A549 (cell line): ENCODE data around the gene INKA2. TPM values are rescaled to one million over a fixed set of nuclear protein-coding genes. Genes with fewer than 3 reads are reported as not detected.

Experiments
- ATAC-seq, 2 experiments: fragments of 200-7000 bp in 1 of 2; fragments of >200 bp in 1 of 2; cut with Nextera tagmentation in 1 of 2; cut with Tn5 transposase in 1 of 2; 3 replicates each; pipeline versions ENCODE4 v1.8.0 to v1.9.1; 2018 to 2020; ENCODE audit warnings: mild to moderate bottlenecking in 1 of 2, moderate library complexity in 1 of 2
- CTCF ChIA-PET: fragments of 300-600 bp; sonication (Branson Sonifier 250); formaldehyde crosslinking; extraction: SDS; loops from one replicate; lab custom pipeline; 2021; ENCODE audit warnings: antibody characterized with exemption, inconsistent platforms; lab: Yijun Ruan, JAX
- POLR2A ChIA-PET: fragments of 350-600 bp; formaldehyde crosslinking; extraction: SDS; loops from one replicate; lab custom pipeline; 2021; ENCODE audit warnings: antibody characterized with exemption, inconsistent platforms; lab: Yijun Ruan, JAX
- DNase-seq, 2 experiments: peaks; one replicate each; pipeline versions ENCODE4 v3.0.0 to v3.0.0-alpha.2; 2011 to 2016; ENCODE audit warnings: low read depth in 1 of 2, low spot score in 1 of 2
- FAIRE-seq: peaks from 2 replicates; lab custom pipeline; 2011; peaks lifted over from hg19 to GRCh38; lab: Jason Lieb, UNC
- H3K27ac ChIP-seq, 2 experiments: fragments of >200 bp; sonication (Bioruptor Twin); formaldehyde crosslinking; 3 replicates each; pipeline ENCODE4 v1.5.1; 2016 to 2017
- H3K4me1 ChIP-seq: fragments of >200 bp; sonication (Bioruptor Twin); formaldehyde crosslinking; 3 replicates; pipeline ENCODE4 v1.6.1; 2016
- H3K4me2 ChIP-seq: fragments of >200 bp; sonication (Bioruptor Twin); formaldehyde crosslinking; 3 replicates; pipeline ENCODE4 v1.6.1; 2016
- H3K4me3 ChIP-seq: fragments of >200 bp; sonication (Bioruptor Twin); formaldehyde crosslinking; 3 replicates; pipeline ENCODE4 v1.5.1; 2016
- H3K9me3 ChIP-seq: fragments of >200 bp; sonication (Bioruptor Twin); formaldehyde crosslinking; 3 replicates; pipeline ENCODE4 v1.6.1; 2016
- CBX8 ChIP-seq: fragments of 200-600 bp; sonication (generic); IDR thresholded peaks from 2 replicates; pipeline ENCODE4 v1.6.1; 2016
- CEBPB ChIP-seq, 2 experiments: fragments of >200 bp in 1 of 2; sonication (Bioruptor Twin) in 1 of 2; formaldehyde crosslinking in 1 of 2; IDR thresholded peaks; 2 replicates each; pipeline ENCODE4 v1.6.1; 2012 to 2016
- EHF ChIP-seq: fragments of 250-450 bp; sonication (Bioruptor Pico); IDR thresholded peaks from 2 replicates; pipeline ENCODE4 v1.5.0; 2020; ENCODE audit warnings: mild to moderate bottlenecking
- FOSB ChIP-seq: fragments of 250-450 bp; sonication (Bioruptor Pico); IDR thresholded peaks from 2 replicates; pipeline ENCODE4 v1.5.0; 2020; ENCODE audit warnings: mild to moderate bottlenecking, moderate library complexity
- GATA3 ChIP-seq: IDR thresholded peaks from 2 replicates; pipeline ENCODE4 v1.6.1; 2012; ENCODE audit warnings: borderline replicate concordance
- HEYL ChIP-seq: fragments of 250-450 bp; sonication (Bioruptor Pico); IDR thresholded peaks from 2 replicates; pipeline ENCODE4 v1.8.0; 2021; ENCODE audit warnings: mild to moderate bottlenecking, moderate library complexity
- HOXB5 ChIP-seq: fragments of 250-450 bp; sonication (Bioruptor Pico); IDR thresholded peaks from 2 replicates; pipeline ENCODE4 v1.5.0; 2020; ENCODE audit warnings: mild to moderate bottlenecking, moderate library complexity
- JUNB ChIP-seq: fragments of >200 bp; sonication (Bioruptor Twin); formaldehyde crosslinking; IDR thresholded peaks from 2 replicates; pipeline ENCODE4 v1.6.1; 2016
- KDM5A ChIP-seq: fragments of 200-600 bp; sonication (generic); IDR thresholded peaks from 2 replicates; pipeline ENCODE4 v1.6.1; 2016; ENCODE audit warnings: antibody characterized with exemption, mild to moderate bottlenecking
- MAFK ChIP-seq: fragments of 450-650 bp; IDR thresholded peaks from 2 replicates; pipeline ENCODE4 v1.6.1; 2014; ENCODE audit not compliant: partially characterized antibody
- MYC ChIP-seq: IDR thresholded peaks from 2 replicates; pipeline ENCODE4 v1.6.1; 2012; ENCODE audit warnings: mild to moderate bottlenecking, inconsistent platforms, low read length, improper control_type of control experiment, borderline replicate concordance
- SREBF2 ChIP-seq: fragments of 450-650 bp; IDR thresholded peaks from 2 replicates; pipeline ENCODE4 v1.6.1; 2014; ENCODE audit warnings: mild to moderate bottlenecking, moderate library complexity
- ZC3H11A ChIP-seq: fragments of 450-650 bp; IDR thresholded peaks from 2 replicates; pipeline ENCODE4 v1.6.1; 2014; ENCODE audit warnings: antibody characterized with exemption, mild to moderate bottlenecking
- ZSCAN20 ChIP-seq: fragments of 250-450 bp; sonication (Bioruptor Pico); IDR thresholded peaks from 2 replicates; pipeline ENCODE4 v1.8.0; 2022; ENCODE audit warnings: mild to moderate bottlenecking, moderate library complexity
- WGBS: methylation state at CpG from one replicate; pipeline ENCODE4 v1.1.6; 2017; ENCODE audit errors: missing lambda C conversion rate; 5-methylcytosine and 5-hydroxymethylcytosine counted together
- polyA plus RNA-seq, 4 experiments: library from polyadenylated mRNA; depleted of rRNA in 3 of 4; stranded (reverse); fragments of >200 nt; fragmentation: RNase III in 1 of 4; extraction: RNeasy Plus Mini Kit Qiagen cat#74134 plus additional on column Dnase treatment in 1 of 4; gene quantifications; 2 replicates in 3 of 4; 3 replicates in 1 of 4; pipeline ENCODE4 v1.2.3, GENCODE V29; 2011 to 2017
- TF ChIP-seq, protein P1 (sequence below): fragments of 450-650 bp; IDR thresholded peaks from 2 replicates; pipeline ENCODE4 v1.6.1; 2014; ENCODE audit warnings: antibody characterized with exemption
- TF ChIP-seq, protein P2 (sequence below): IDR thresholded peaks from 2 replicates; pipeline ENCODE4 v1.6.1; 2012
- TF ChIP-seq, protein P3 (sequence below): fragments of 250-450 bp; sonication (Bioruptor Pico); IDR thresholded peaks from 2 replicates; pipeline ENCODE4 v1.5.0; 2021; ENCODE audit warnings: mild to moderate bottlenecking, moderate library complexity, borderline replicate concordance
- TF ChIP-seq, protein P4 (sequence below): fragments of >200 bp; sonication (Bioruptor Twin); formaldehyde crosslinking; IDR thresholded peaks from 2 replicates; pipeline ENCODE4 v1.6.1; 2016
- TF ChIP-seq, protein P5 (sequence below): fragments of 200-600 bp; sonication (generic); IDR thresholded peaks from 2 replicates; pipeline ENCODE4 v1.6.1; 2016; ENCODE audit warnings: antibody characterized with exemption, mild to moderate bottlenecking, moderate library complexity
- TF ChIP-seq, protein P6 (sequence below): fragments of 150-350 bp; IDR thresholded peaks from 2 replicates; pipeline ENCODE4 v1.6.1; 2014; ENCODE audit warnings: low read depth, mild to moderate bottlenecking, low read length

Gene INKA2
- polyA plus RNA-seq, 2 of the 4 experiments (the other 2 are of a cell fraction), result 1.2 to 1.3 TPM

DNA sequence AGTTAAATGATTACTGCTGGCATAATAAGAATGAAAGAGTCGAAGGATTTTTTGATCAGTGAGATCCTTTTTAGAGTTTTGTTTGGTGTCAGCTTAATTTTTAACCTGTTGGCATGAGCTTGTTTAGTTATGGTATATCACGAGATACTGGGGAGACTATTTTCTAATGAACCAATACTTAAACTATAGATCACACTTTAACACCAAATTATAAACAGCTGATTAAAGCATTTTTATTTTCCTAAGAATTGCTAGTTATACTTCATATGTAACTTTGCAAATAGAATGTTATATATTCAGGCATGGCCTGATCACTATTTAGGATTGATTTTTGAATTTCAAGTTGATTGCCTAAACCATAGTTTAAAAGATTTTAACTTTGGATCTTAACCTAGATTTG, 22.5 kb upstream of the INKA2 start:
- H3K27ac ChIP-seq, result no peak overlapping the region
- POLR2A ChIA-PET, result no interaction called here

DNA sequence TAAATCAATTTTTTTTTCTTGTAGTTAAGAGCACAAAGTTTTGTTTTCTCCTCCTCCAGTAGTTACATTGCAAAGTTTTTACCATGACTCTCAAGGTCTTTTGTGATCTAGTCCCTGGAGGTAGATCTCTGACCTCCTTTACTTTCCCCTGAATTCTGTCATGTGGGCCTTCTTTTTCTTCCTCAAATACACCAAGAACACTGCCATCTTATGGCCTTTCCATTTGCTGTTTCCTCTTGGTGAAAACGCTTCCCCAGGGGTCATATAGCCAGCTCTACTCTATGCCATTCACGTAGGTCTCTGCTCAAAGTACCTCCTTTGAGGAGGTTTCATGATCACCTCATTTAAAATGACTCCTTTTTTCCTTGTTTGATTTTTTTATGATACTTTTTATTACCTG, 19.2 kb upstream of the INKA2 start:
- FAIRE-seq (no peak), DNase-seq (peak in 1 of 2 experiments; percentile 13)
- no peak overlapping the region for H3K4me3 ChIP-seq
- TF ChIP-seq, protein P1, sequence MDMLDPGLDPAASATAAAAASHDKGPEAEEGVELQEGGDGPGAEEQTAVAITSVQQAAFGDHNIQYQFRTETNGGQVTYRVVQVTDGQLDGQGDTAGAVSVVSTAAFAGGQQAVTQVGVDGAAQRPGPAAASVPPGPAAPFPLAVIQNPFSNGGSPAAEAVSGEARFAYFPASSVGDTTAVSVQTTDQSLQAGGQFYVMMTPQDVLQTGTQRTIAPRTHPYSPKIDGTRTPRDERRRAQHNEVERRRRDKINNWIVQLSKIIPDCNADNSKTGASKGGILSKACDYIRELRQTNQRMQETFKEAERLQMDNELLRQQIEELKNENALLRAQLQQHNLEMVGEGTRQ, result no peak
- TF ChIP-seq, protein P2, sequence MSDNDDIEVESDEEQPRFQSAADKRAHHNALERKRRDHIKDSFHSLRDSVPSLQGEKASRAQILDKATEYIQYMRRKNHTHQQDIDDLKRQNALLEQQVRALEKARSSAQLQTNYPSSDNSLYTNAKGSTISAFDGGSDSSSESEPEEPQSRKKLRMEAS, result no peak
- TF ChIP-seq SREBF2 (no peak), JUNB (no peak), HEYL (no peak), FOSB (no peak), HOXB5 (CRISPR knock-in tag) (no peak), KDM5A (no peak), CEBPB (IDR thresholded peaks at IDR 0.05) (no peak), MYC (no peak), ZC3H11A (no peak), EHF (CRISPR knock-in tag) (no peak), CBX8 (no peak), ZSCAN20 (CRISPR knock-in tag) (no peak), GATA3 (no peak)
- TF ChIP-seq, protein P3, sequence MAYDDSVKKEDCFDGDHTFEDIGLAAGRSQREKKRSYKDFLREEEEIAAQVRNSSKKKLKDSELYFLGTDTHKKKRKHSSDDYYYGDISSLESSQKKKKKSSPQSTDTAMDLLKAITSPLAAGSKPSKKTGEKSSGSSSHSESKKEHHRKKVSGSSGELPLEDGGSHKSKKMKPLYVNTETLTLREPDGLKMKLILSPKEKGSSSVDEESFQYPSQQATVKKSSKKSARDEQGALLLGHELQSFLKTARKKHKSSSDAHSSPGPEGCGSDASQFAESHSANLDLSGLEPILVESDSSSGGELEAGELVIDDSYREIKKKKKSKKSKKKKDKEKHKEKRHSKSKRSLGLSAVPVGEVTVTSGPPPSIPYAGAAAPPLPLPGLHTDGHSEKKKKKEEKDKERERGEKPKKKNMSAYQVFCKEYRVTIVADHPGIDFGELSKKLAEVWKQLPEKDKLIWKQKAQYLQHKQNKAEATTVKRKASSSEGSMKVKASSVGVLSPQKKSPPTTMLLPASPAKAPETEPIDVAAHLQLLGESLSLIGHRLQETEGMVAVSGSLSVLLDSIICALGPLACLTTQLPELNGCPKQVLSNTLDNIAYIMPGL, result no peak
- TF ChIP-seq, protein P4, sequence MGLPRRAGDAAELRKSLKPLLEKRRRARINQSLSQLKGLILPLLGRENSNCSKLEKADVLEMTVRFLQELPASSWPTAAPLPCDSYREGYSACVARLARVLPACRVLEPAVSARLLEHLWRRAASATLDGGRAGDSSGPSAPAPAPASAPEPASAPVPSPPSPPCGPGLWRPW, result no peak
- TF ChIP-seq, protein P5, sequence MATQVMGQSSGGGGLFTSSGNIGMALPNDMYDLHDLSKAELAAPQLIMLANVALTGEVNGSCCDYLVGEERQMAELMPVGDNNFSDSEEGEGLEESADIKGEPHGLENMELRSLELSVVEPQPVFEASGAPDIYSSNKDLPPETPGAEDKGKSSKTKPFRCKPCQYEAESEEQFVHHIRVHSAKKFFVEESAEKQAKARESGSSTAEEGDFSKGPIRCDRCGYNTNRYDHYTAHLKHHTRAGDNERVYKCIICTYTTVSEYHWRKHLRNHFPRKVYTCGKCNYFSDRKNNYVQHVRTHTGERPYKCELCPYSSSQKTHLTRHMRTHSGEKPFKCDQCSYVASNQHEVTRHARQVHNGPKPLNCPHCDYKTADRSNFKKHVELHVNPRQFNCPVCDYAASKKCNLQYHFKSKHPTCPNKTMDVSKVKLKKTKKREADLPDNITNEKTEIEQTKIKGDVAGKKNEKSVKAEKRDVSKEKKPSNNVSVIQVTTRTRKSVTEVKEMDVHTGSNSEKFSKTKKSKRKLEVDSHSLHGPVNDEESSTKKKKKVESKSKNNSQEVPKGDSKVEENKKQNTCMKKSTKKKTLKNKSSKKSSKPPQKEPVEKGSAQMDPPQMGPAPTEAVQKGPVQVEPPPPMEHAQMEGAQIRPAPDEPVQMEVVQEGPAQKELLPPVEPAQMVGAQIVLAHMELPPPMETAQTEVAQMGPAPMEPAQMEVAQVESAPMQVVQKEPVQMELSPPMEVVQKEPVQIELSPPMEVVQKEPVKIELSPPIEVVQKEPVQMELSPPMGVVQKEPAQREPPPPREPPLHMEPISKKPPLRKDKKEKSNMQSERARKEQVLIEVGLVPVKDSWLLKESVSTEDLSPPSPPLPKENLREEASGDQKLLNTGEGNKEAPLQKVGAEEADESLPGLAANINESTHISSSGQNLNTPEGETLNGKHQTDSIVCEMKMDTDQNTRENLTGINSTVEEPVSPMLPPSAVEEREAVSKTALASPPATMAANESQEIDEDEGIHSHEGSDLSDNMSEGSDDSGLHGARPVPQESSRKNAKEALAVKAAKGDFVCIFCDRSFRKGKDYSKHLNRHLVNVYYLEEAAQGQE, result no peak
- TF ChIP-seq, protein P6, sequence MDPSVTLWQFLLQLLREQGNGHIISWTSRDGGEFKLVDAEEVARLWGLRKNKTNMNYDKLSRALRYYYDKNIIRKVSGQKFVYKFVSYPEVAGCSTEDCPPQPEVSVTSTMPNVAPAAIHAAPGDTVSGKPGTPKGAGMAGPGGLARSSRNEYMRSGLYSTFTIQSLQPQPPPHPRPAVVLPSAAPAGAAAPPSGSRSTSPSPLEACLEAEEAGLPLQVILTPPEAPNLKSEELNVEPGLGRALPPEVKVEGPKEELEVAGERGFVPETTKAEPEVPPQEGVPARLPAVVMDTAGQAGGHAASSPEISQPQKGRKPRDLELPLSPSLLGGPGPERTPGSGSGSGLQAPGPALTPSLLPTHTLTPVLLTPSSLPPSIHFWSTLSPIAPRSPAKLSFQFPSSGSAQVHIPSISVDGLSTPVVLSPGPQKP, result no peak
- TF ChIP-seq, all 56 proteins: peak for 0
- ChIA-PET CTCF (no interaction called here), POLR2A (no interaction called here)
- 73% methylated on average over 2 of the region's 2 CpGs for WGBS
- Histone ChIP-seq H3K9me3 (no peaks in the 10 kb centered on the region), H3K27ac (no peak overlapping the region), H3K4me1 (peaks cover 13% of the 10 kb centered on the region; the same call in 2 of the 3 replicates), H3K4me2 (no peak overlapping the region)
- no peak for ATAC-seq

More for the DNA sequence above, 22.5 kb upstream of the INKA2 start:
- CTCF ChIA-PET, result interaction anchor here (2.5 kb wide), 1 partner anchor 47 kb away, joined by 9 read pairs; no protein-coding TSS in a partner anchor
- H3K9me3 ChIP-seq, result no peaks in the 10 kb centered on the region
- ATAC-seq, result no peak
- TF ChIP-seq GATA3 (no peak), MAFK (peak; percentile 30)
- TF ChIP-seq, all 56 proteins: peak for 1
- Histone ChIP-seq H3K4me2 (no peak overlapping the region), H3K4me3 (no peak overlapping the region), H3K4me1 (peaks cover 7% of the 10 kb centered on the region; the same call in 1 of the 3 replicates)
- WGBS, result 65% methylated on average over 2 of the region's 2 CpGs
- no peak for DNase-seq
- no peak for FAIRE-seq
